GM19452 (cell line): Measurements from ENCODE around the gene KLF7.

Source experiments
- ATAC-seq: cut with Tn5 transposase; IDR thresholded peaks from one replicate; pipeline ENCODE4 v1.9.1; 2021; ENCODE audit not compliant: unreplicated experiment

KLF7 gene

GRCh38 chr2:207035875-207036274 is 129.9 kb downstream of the KLF7 start:
- ATAC-seq = no peak

GRCh38 chr2:207032490-207032889 is 133.3 kb downstream of the KLF7 start:
- no peak for ATAC-seq
